ENCODE data around the gene ZNF260.

The ZNF260 gene

GRCh38 chr19:36489118-36489919 lies 38.8 kb downstream of the ZNF260 start, which contains the start of gene ZNF566:
ZNF566 (minus strand) TSS chr19:36489561; CDS start chr19:36476557, 13,004 bp downstream.
- H3K9me2 ChIP-seq (replicated peaks; ENCODE audit: low read depth, low read length), result no peaks in the 10 kb centered on the region
- peak within 1 kb of the TSS; percentile 97 for H2AFZ ChIP-seq (ENCODE audit: low read length)
- peak within 1 kb of the TSS; percentile 88 for H3K4me3 ChIP-seq (ENCODE audit: low read length, poor library complexity, severe bottlenecking)
- no peaks in the 10 kb centered on the region for H3K36me3 ChIP-seq (ENCODE audit: insufficient read depth, low read length)
- peak within 1 kb of the TSS; percentile 76 for H3K4me2 ChIP-seq (ENCODE audit: low read depth, low read length, poor library complexity, severe bottlenecking)
- H4K20me1 ChIP-seq (ENCODE audit: insufficient read depth, low read length, poor library complexity, severe bottlenecking), result no peaks in the 10 kb centered on the region
- peaks cover 10% of the 10 kb centered on the region for H3K4me1 ChIP-seq (ENCODE audit: insufficient read depth, low read length, poor library complexity, severe bottlenecking)
- peaks cover 26% of the 10 kb centered on the region for H3K79me2 ChIP-seq (ENCODE audit: insufficient read depth, low read length)
- H3F3A ChIP-seq (ENCODE audit: low read depth), result no peaks in the 10 kb centered on the region
- TF ChIP-seq, protein P1, sequence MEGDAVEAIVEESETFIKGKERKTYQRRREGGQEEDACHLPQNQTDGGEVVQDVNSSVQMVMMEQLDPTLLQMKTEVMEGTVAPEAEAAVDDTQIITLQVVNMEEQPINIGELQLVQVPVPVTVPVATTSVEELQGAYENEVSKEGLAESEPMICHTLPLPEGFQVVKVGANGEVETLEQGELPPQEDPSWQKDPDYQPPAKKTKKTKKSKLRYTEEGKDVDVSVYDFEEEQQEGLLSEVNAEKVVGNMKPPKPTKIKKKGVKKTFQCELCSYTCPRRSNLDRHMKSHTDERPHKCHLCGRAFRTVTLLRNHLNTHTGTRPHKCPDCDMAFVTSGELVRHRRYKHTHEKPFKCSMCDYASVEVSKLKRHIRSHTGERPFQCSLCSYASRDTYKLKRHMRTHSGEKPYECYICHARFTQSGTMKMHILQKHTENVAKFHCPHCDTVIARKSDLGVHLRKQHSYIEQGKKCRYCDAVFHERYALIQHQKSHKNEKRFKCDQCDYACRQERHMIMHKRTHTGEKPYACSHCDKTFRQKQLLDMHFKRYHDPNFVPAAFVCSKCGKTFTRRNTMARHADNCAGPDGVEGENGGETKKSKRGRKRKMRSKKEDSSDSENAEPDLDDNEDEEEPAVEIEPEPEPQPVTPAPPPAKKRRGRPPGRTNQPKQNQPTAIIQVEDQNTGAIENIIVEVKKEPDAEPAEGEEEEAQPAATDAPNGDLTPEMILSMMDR (conservative IDR thresholded peaks at IDR 0.05; ENCODE audit: low read length), result no peak; the same call in 1 of the 2 replicates
- no peak for TF ChIP-seq EZH2phosphoT487 (IDR thresholded peaks at IDR 0.05; ENCODE audit: borderline replicate concordance)
- no peaks in the 10 kb centered on the region for H3K27me3 ChIP-seq (ENCODE audit: insufficient read depth, low read length, poor library complexity, severe bottlenecking)
- peak within 1 kb of the TSS; percentile 78 for H3K9ac ChIP-seq (ENCODE audit: low read depth, low read length, poor library complexity, severe bottlenecking)
- no peaks in the 10 kb centered on the region for H3K9me3 ChIP-seq (ENCODE audit: insufficient read depth, low read depth, low read length)

DNA sequence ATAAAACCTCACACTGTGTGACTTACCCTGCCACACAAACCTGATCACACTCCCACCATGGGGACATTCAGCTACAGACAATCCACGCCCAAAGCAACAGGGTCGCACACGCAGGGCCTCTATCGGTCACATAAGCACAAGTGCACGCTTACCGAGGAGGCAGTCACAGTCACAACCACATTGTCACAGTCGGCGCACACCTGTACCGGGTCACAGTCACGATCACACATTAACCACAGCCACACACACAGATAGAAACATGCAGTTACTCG lies 39.3 kb downstream of the ZNF260 start:
- Histone ChIP-seq H3K9me3 (ENCODE audit: insufficient read depth, low read depth, low read length) (no peaks in the 10 kb centered on the region), H3K4me1 (ENCODE audit: insufficient read depth, low read length, poor library complexity, severe bottlenecking) (peaks cover 10% of the 10 kb centered on the region), H3K9me2 (replicated peaks; ENCODE audit: low read depth, low read length) (no peaks in the 10 kb centered on the region), H2AFZ (ENCODE audit: low read length) (peak overlapping the region; percentile 97), H4K20me1 (ENCODE audit: insufficient read depth, low read length, poor library complexity, severe bottlenecking) (no peaks in the 10 kb centered on the region), H3F3A (ENCODE audit: low read depth) (no peaks in the 10 kb centered on the region), H3K27me3 (ENCODE audit: insufficient read depth, low read length, poor library complexity, severe bottlenecking) (no peaks in the 10 kb centered on the region), H3K36me3 (ENCODE audit: insufficient read depth, low read length) (no peaks in the 10 kb centered on the region), H3K4me2 (ENCODE audit: low read depth, low read length, poor library complexity, severe bottlenecking) (peak overlapping the region; percentile 76), H3K9ac (ENCODE audit: low read depth, low read length, poor library complexity, severe bottlenecking) (peak overlapping the region; percentile 78), H3K4me3 (ENCODE audit: low read length, poor library complexity, severe bottlenecking) (peak overlapping the region; percentile 88), H3K79me2 (ENCODE audit: insufficient read depth, low read length) (peaks cover 30% of the 10 kb centered on the region)
- TF ChIP-seq, protein P1 (conservative IDR thresholded peaks at IDR 0.05; ENCODE audit: low read length), result peak; percentile 40
- TF ChIP-seq EZH2phosphoT487 (IDR thresholded peaks at IDR 0.05; ENCODE audit: borderline replicate concordance), result no peak

DNA sequence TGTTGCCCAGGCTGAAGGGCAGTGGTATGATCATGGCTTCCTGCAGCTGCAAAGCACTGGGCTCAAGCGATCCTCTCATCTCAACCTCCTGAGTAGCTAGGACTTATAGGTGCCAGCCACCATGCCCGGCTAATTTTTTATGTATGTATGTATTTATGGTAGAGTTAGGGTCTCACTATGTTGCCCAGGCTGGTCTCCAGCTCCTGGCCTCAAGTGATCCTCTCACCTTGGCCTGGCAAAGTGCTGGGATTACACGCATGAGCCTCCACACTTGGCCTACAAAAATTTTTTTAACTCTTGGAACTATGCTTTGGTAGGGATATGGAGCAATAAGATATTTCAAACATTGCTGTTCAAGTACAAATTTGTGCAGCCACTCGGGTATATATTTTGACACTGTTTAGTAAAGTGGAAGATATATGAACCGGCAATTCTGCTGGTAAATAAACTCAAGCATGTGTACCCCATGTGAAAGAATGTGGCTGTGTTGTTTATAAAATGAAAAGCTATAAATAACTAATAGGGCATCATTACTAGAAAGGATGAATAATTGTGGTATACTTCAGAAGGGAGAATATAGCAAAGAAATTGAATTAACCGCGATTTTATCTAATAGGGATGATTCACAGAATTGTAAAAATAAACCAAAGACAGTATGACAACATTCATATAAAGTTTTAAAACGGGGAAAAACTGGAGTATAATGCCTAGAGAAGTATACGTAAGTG lies 39.8 kb downstream of the ZNF260 start:
- no peak for TF ChIP-seq EZH2phosphoT487 (IDR thresholded peaks at IDR 0.05; ENCODE audit: borderline replicate concordance)
- TF ChIP-seq, protein P1 (conservative IDR thresholded peaks at IDR 0.05; ENCODE audit: low read length), result no peak
- Histone ChIP-seq H3K27me3 (ENCODE audit: insufficient read depth, low read length, poor library complexity, severe bottlenecking) (no peaks in the 10 kb centered on the region), H3F3A (ENCODE audit: low read depth) (no peaks in the 10 kb centered on the region), H3K9ac (ENCODE audit: low read depth, low read length, poor library complexity, severe bottlenecking) (peak overlapping the region; percentile 78), H2AFZ (ENCODE audit: low read length) (peak overlapping the region; percentile 97), H3K4me2 (ENCODE audit: low read depth, low read length, poor library complexity, severe bottlenecking) (peak overlapping the region; percentile 76), H3K79me2 (ENCODE audit: insufficient read depth, low read length) (peaks cover 30% of the 10 kb centered on the region), H3K9me3 (ENCODE audit: insufficient read depth, low read depth, low read length) (no peaks in the 10 kb centered on the region), H3K4me3 (ENCODE audit: low read length, poor library complexity, severe bottlenecking) (peak overlapping the region; percentile 88), H4K20me1 (ENCODE audit: insufficient read depth, low read length, poor library complexity, severe bottlenecking) (no peaks in the 10 kb centered on the region), H3K4me1 (ENCODE audit: insufficient read depth, low read length, poor library complexity, severe bottlenecking) (peaks cover 10% of the 10 kb centered on the region), H3K36me3 (ENCODE audit: insufficient read depth, low read length) (no peaks in the 10 kb centered on the region), H3K9me2 (replicated peaks; ENCODE audit: low read depth, low read length) (no peaks in the 10 kb centered on the region)

Data from Loucy (cell line).